Anterior cingulate cortex (tissue), 58 donors: Measurements from ENCODE around the gene ZNF648.
"Not testable (repeated sequence)": the region's sequence is repeated elsewhere in the genome, so short reads cannot be mapped to it uniquely, and the experiment has no call there.

Experiments
- DNase-seq, 58 donors: peaks; one replicate each; lab custom pipeline; 2025; lab: John Stamatoyannopoulos, UW

The ZNF648 gene, protein sequence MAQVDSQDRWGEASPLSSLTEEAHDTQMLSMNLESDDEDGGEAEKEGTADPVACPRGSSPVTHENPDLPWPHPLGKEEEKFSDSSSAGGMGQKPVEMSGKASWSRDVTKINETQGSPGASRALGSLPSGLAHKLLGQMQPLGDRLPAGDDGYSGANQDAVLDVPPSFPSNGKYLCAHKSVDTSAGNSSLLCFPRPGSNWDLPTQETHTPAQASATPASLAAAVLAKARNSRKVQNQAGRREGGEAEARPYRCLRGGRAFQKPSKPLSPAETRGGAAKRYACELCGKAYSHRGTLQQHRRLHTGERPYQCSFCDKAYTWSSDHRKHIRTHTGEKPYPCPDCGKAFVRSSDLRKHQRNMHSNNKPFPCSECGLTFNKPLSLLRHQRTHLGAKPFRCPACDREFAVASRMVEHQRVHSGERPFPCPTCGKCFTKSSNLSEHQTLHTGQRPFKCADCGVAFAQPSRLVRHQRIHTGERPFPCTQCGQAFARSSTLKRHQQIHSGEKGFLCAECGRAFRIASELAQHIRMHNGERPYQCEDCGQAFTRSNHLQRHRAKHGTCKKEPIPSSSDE

DNA sequence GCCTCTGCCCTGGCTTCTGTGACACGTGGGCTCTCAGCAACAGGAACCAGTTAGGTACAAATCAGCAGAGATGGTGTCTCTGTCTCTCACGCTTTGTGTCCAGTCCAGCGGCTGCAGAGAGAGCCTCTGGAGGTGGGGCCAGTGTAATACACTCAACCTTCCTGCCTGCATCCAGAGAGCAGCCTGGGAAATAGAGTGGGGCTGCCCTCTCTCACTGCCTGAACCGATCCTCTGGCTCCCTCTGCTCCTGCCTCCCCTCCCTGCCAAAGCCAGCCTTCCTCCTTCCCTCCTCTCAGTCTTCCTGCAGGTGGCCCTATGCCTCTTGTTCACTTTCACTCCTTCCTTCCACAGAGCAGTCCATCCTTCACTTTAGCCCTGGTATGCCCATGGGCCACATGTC lies at the start of gene ZNF648:
ZNF648 (minus strand) TSS at position 119 of the 400 bp plus-strand sequence. CDS start 3,702 bp downstream, outside the sequence.
- DNase-seq: no peak

DNA sequence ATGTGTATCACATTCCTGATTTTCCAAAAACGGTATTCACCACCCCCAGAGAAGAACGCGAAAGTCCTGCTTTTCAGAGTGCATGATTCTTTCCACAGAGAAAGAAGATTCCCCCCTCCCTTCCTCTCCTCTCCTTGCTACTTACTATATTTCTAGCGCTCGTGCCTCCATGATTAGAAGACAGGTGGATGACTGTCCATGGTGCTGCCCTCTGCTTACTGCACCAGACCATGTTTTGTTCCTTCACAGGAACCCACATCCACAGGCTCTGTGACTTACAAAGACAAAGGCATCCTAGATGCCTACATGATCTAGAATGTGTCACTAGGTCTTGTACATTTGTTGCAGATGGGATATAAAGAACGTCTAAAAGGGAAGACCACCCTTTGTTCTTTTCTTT lies 49.1 kb upstream of the ZNF648 start:
- DNase-seq: no peak

DNA sequence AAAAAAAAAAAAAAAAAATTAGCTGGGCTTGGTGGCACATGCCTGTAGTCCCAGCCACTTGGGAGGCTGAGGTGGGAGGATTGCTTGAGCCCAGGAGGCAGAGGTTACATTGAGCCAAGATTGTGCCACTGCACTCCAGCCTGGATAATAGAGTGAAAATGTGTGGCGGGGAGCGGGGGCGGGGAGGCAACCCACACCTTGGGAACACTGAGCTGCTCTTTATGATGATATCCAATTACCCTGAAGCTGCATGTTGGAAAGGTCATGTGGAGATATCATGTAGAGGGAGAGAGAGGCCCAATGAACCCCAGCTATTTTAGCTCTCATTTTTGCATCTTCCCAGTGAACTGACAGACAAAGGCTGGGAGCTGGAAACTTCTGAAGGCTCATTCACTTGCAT lies 48.3 kb upstream of the ZNF648 start:
- DNase-seq: no peak

- no peak for DNase-seq
Observed at GRCh38 chr1:182107209-182107608, 45.7 kb upstream of the ZNF648 start.

GRCh38 chr1:182102043-182102416 lies 40.5 kb upstream of the ZNF648 start:
- no peak for DNase-seq

DNA sequence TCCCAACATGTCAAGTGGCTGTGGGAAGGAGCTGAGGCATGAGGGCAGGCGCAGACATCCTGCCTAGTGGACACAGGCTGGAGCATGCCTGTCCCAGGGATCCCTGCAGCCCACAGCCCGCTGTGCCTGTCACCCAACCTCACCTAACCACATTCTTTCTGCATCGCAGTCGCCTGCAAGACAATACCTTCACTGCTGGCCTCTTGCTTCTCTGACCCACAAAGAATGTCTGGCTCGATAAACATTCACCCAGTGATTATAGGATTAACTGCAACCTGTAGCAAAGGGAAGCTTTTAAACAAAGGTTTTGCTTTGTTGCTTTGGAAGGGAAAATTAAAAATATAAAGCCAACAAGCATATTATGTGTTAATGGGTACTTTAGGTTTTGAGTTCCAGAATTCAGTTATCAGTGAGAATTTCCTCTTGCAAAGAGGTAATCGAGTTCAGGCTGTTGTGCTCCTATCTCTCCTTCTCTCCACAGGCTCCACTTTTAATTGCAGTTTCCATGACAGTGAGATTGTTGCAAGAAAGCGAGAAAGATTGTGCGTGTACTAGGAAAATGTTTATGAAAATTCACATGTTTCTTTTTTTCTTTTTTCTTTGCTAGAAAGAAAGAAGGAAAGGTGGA lies 40.0 kb upstream of the ZNF648 start:
- no peak for DNase-seq

DNA sequence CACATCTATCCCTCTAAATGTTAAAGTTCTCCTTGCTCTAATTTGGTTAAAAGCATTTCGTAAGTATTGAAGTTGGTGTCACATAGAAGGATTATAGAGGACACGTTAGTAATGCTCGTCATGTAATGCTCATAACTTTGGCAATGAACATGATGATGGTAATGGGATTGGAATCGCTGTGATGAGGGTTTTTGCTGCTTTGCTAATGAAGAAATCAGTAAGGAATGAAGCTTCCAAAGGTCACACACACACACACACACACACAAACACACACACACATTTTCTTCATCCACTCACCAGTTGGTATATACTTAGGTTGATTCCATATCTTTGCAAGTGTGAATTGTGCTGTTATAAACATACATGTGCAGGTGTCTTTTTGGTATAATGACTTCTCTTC lies 36.8 kb upstream of the ZNF648 start:
- no peak for DNase-seq

DNA sequence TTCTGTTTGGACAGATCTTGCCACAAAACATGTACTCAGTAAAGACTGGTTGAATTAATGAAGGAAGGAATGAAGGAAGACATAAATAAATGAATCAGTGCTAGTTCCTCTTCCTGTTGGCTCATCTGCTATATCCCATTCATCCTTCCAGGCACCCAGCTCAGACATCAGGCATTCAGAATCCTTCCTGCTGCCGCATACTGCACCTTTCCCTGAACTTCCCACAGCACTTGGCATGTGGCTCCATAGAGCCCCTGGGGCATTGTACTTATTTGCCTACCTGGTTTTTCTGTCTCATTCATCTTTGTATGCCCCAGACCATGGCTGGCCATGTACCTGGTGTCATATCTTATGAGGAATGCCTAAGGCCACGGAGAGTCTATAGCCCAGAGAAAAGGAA lies 34.4 kb upstream of the ZNF648 start:
- no peak for DNase-seq

DNA sequence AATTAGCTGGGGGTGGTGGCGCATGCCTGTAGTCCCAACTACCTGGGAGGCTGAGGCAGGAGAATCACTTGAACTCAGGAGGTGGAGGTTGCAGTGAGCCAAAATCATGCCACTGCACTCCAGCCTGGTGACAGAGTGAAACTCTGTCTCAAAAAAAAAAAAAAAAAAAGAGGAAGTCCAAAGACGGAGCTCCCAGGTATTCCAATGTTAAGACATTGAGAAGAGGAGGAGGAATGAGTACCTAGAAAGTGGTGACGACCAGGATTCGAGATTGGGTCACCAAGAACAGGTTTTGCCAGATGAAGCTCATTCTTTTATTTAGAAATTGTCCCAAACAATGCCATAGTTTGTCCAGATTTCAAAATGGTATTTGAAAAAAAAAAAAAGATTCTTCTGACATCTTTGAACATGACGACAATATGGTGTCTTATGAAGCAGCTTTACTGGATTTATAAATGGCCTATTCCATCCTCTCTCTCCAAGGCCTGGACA lies 33.0 kb upstream of the ZNF648 start:
- DNase-seq: not testable (repeated sequence)

DNA sequence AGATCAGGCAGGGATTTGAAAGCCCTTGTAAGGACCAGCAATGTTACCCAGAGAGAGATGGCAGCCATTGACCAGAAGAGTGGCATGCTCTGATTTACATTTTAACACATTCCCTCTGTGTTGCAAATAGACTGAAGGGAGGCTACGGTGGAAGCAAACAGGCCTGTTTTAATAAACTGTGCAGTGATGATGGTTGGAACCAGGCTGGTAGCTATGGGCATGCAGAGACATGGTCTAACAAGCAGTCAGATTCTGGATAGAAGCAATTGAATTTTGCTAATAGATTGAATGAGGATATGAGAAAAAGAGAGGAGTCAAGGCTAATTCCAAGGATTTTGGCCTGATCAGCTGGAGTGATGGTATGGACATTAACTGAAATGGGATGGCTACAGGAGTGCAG lies 32.3 kb upstream of the ZNF648 start:
- no peak for DNase-seq

DNA sequence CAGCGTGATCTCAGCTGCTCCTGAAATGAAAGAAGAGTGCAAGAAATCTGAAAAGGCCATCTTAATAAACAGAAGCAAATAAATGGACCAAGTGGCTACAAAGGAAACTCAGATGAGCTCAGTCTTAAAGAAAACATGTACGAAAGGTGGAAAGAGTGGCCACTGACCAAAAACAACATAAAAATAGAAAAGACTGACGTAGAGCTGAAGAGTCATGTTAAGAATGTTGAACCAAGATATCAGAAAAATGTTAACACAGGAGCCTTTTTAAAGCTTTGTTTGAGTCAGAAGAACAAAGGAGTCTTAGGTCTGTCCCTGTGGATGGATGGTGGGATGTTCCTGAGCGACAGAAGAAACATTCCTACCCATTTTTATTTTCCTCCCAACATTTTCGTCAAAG lies 30.8 kb upstream of the ZNF648 start:
- DNase-seq: no peak

GRCh38 chr1:182091083-182091482 lies 29.6 kb upstream of the ZNF648 start:
- peak in 4 of 58 donors; percentile 12 to 50 (median 18) for DNase-seq

DNA sequence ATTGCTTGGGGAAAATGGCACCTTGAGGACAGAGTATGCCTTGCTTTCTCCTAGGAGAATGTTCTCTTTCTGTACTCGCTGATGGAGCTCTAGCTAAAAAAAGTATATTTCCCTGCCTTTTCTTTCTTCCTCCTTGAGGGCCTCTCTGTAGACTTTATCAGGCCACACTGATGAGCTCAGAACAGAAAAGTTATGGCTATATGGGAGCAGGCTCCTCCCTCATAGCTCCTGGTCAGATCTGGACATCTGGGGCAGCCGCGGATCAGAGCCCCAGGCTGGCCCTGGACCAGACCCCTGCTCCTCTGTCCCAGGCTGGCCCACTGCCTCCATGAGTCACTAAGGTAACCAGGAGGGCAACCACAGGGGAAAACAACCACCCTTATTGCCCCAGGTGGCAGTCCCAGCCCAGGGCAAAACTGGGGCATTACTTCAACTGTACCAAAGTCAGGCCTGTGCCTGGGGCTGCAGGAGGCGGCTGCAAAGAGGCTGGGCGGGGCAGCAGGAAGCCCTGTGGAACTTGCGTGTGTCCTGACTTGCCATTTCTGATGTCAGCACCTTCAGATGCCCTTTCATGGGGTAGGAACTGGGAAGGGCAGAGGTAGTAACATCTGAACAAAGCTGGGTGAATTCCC lies 26.3 kb upstream of the ZNF648 start:
- no peak for DNase-seq

GRCh38 chr1:182087304-182087703 lies 25.8 kb upstream of the ZNF648 start:
- DNase-seq: no peak

GRCh38 chr1:182086620-182087019 lies 25.1 kb upstream of the ZNF648 start:
- no peak for DNase-seq

GRCh38 chr1:182086136-182086535 lies 24.6 kb upstream of the ZNF648 start:
- DNase-seq: no peak

DNA sequence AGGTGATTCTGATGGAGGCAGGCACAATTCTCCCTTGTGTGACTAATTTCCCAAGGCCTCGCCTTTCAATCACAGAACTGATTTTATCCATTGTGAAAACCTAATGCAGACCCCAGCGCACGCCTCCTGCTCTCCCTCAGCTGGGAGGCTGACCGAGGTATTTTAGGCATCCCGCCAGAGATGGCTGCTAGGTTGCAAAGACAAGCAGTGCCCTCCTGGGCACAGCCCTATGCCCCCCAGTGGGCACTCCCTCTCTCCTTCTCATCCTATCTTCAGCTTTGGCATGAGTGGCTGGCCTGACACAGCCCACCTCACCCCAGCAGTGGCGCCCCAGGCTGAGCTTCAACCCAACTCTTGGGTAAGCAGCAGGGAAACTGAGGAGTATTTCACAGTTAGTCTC lies 24.2 kb upstream of the ZNF648 start:
- peak in 1 of 58 donors; percentile 3 for DNase-seq

DNA sequence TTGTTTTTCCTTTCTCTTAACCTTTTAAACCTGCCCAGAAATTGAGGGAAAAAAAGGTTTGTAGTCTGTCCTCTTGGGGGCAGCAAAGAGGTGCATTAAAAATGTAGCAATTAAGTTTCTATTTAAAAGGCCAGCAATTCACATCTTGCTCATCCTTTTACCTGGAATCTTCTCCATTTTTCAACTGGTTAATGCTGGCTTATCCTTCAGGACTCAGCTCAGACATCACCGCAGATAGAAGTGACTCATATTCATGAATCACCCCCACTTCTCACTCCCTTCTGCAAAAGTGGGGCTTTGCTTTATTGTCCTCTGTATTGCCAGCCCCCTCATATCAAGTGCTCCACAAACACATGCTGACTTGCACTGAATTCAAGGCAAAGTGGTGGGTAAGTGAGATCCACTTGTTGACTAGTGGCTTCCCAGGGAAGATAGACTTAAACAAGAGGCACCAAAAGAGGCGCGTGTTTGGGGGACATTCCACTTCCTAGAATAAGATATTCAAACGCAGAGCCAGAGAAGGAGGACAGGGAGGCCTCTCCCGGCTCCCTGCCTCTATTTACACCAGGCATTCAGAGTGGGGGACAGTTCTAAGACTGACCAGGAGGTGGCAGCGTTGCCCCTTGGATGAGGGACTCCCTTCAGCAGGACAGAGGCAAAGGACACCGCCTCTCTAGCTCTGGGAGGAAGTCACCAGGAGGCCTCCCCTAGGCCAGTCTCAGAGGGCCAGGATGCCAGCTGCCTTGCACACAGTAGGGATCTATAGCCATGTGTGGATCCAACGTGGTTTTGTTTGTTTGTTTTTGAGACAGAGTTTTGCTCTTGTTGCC lies 23.2 kb upstream of the ZNF648 start:
- DNase-seq: peak in 57 of 58 donors; percentile 22 to 93 (median 76)

DNA sequence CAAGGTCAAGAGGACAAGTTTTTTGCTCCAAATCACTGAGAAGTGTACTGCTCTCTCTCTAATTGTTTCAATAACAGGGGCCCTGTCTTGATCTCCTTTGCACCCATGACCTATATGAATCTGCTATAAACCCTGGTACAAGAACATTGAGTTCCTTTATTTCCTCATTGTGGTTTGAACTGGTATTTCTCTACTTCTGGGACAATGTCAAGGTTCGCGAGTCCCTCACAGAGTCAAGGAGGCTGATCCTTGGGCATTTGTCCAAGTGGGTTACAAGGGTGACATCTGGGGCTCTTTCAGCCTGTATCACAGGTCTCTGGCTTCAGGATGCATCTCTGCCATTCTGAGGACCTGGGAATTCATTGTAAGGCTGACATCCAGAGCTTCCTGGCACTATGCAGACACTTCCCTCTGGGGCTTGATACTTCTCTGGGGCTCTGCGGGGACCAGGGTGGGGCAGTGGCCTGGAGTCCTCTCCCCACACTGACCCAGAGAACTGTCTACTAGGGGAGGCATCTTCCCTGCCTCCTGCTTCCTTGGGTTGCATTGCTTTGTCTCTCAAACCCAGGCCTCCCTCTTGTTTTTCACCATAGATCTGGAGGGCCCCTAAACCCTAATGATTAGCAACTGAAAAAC lies 22.5 kb upstream of the ZNF648 start:
- DNase-seq: no peak
